NCI-H146 treated with DMSO at 0.1 percent for 48 hours (cell line): ENCODE measurements around the gene KLRC3.
"Not testable (repeated sequence)": the region's sequence is repeated elsewhere in the genome, so short reads cannot be mapped to it uniquely, and the experiment has no call there.

Source experiments
- DNase-seq: peaks from one replicate; lab custom pipeline; 2025; ENCODE audit not compliant: unreplicated experiment; lab: John Stamatoyannopoulos, UW

The KLRC3 gene

GRCh38 chr12:10420334-10420733 is at the start of gene KLRC3:
TSS of gene KLRC3 (minus strand) at chr12:10420595. CDS start at chr12:10420550, 45 bp downstream.
- DNase-seq = not testable (repeated sequence)

DNA sequence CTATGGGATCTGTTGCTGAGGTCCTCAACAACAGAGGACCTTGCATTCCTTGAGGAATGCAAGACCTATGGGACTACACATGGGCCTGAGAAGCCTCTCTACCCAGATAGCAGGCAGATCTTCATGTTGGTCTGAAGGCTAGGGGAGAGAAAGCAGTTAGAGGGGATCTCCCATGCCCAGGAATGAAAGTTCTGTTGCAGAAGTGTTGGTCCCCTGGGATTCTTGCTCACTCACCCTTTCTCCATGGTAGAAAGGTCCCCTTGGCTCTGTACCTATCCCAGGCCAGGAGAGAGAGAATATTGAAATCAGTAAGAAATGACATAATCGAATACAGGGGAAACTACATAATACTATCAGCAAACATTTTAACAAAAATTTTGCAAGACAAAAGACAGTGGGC is 49.3 kb upstream of the KLRC3 start:
- no peak for DNase-seq

DNA sequence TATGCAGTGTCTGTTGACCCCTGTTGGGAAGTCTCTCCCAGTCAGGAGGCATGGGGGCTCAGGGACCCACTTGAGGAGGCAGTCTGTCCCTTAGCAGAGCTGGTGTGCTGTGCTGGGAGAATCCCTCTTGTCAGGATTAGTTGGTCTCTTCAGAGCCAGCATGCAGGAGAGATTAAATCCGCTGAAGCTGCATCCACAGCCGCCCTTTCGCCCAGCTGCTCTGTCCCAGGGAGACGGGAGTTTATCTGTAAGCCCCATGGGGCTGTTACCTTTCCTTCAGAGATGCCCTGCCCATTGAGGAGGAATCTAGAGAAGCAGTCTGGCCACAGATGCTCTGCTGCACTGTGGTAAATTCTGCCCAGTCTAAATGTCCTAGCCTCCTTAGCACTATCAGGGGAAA is 45.9 kb upstream of the KLRC3 start:
- DNase-seq = no peak

- DNase-seq = no peak
These were observed 37.4 kb upstream of the KLRC3 start for GRCh38 chr12:10457760-10458159.

GRCh38 chr12:10456856-10457255 is 36.5 kb upstream of the KLRC3 start:
- DNase-seq = no peak

DNA sequence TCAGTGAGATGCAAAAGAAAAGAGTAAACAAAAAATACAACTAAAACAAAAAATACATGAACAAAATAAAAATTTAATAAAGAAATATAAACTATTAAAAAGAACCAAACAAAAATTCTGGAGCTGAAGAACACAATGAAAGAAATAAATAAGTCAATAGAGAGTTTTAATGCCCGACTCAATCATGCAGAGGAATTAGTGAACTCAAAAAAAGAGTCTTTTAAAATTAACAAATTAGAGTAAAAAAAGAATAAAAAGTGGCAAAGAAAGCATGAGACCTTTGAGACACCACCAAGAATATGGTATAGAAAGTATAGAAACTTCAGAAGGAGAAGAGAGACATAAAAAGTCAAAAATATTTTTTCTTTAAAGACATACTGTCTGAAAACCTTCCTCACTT is 35.4 kb upstream of the KLRC3 start:
- no peak for DNase-seq

DNA sequence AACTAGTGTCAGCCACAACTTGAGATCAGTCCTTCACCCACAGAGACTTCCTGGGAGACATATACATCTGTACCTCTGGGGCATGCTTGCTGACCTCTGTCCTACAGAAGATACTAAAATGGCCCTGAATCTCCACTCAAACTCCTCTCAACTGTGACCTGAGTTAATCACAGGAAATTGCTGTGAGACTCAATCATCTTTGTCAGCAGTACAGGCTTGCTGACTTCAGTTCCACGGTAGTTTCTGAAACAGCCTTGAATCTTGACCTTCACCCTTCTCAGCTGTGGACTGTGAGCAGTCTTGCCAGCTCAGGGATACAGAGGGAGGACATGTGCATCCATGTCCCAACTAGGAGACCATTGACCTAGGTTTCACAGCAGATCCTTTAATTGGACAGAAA is 34.1 kb upstream of the KLRC3 start:
- no peak for DNase-seq

- no peak for DNase-seq
These were observed 32.8 kb upstream of the KLRC3 start, which contains the start of gene KLRC1 for GRCh38 chr12:10453156-10453555. TSS of gene KLRC1 (minus strand) at chr12:10453377. CDS start at chr12:10451156, 2,221 bp downstream.

GRCh38 chr12:10448236-10448635 is 27.8 kb upstream of the KLRC3 start:
- DNase-seq = no peak

- DNase-seq = not testable (repeated sequence)
These were observed 25.7 kb upstream of the KLRC3 start for GRCh38 chr12:10446052-10446451.

- not testable (repeated sequence) for DNase-seq
These were observed 20.7 kb upstream of the KLRC3 start for GRCh38 chr12:10441144-10441543.

DNA sequence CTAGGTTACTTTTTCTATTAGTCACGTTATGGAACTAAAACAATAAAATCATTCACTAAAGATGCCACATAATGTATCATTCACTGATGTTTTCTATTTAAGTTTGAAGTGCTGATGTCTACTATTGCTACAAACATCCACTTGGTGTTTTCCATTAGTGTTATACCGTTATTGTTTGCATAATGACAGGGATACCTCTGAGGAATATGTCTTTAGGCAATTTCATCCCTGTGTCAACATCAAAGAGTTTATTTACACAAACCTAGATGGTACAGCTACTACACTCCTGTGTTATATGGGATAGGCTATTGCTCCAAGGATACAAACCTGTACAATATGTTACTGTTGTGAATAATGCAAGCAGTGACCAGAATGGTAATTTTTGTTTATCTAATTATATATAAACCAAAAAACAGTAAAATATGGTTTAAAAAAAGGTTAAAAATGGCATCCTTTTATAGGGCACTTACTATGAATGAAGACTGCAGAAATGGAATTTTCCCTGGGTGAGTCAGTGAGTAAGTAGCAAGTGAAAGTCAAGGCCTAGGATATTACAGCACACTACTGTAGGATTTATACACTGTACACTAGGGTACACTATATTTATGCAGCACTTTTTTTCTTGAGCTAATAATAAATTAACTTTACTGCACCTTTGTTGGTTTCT is 19.3 kb upstream of the KLRC3 start:
- DNase-seq = peak; percentile 87

DNA sequence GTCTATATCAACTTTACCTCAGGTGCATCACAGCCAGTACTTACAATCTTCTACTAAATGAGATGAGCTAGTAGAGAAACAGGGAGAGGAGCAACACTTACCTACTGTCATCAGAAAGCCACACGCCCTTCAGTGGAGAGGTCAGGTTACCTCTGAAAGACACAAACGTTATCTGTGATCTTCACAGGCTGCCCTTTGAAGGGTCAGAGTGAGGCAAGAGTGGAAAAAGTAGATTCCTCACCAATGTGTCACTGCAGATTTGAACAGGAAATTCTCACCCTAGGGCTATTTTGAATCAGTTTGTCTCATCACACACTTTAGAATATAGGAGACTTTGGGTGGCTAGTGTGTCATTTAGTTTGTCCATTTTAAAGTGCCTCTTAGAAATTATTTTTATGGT is 17.2 kb upstream of the KLRC3 start:
- not testable (repeated sequence) for DNase-seq

- DNase-seq = peak; percentile 64
These were observed 15.4 kb upstream of the KLRC3 start, which contains the start of gene KLRC2 for GRCh38 chr12:10435816-10436215. TSS of gene KLRC2 (minus strand) at chr12:10436010. CDS start at chr12:10435986, 24 bp downstream.

GRCh38 chr12:10430623-10431022 is 10.2 kb upstream of the KLRC3 start:
- not testable (repeated sequence) for DNase-seq

DNA sequence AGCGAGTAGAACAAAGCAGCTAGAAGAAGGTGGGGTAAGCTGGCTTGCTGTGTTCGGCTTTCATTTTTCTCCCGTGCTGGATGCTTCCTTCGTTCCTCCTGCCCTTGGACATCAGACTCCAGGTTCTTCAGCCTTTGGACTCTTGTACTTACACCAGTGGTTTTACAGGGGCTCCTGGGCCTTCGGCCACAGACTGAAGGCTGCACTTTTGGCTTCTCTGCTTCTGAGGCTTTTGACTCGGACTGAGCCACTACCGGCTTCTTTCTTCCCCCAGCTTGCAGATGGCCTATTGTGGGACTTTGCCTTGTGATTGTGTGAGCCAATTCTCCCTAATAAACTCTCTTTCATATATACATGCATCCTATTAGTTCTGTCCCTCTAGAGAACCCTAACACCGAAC is 5.5 kb upstream of the KLRC3 start:
- DNase-seq = not testable (repeated sequence)

DNA sequence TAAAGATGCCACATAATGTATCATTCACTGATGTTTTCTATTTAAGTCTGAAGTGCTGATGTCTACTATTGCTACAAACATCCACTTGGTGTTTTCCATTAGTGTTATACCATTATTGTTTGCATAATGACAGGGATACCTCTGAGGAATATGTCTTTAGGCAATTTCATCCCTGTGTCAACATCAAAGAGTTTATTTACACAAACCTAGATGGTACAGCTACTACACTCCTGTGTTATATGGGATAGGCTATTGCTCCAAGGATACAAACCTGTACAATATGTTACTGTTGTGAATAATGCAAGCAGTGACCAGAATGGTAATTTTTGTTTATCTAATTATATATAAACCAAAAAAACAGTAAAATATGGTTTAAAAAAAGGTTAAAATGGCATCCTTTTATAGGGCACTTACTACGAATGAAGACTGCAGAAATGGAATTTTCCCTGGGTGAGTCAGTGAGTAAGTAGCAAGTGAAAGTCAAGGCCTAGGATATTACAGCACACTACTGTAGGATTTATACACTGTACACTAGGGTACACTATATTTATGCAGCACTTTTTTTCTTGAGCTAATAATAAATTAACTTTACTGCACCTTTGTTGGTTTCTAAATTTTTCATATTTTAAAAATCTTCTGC is 4.0 kb upstream of the KLRC3 start:
- peak; percentile 35 for DNase-seq

- DNase-seq = not testable (repeated sequence)
These were observed 1.8 kb upstream of the KLRC3 start for GRCh38 chr12:10422159-10422558.

DNA sequence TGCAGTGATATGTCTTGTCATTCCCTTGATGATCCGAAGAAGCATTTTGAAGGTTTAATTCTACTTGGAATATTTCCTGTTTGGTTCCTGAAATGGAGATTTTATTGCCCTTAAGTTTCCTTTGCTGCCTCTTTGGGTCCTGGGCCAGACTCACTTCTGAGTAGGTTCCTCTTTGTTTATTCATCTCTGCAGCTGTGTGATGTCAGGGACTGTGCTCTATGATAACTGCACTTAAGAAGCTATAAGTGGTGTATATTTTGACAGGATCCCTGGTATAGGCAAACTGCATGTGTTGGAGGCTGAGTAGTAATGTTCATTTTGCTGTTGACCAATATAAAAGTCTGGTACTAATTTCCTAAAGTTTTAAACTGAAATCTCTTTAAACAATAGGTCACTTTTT is 11.0 kb downstream of the KLRC3 start, which contains the start of gene KLRC4:
TSS of gene KLRC4 (minus strand) at position 366 of the 400 bp plus-strand sequence. CDS start at position 184, 182 bp downstream.
- peak; percentile 56 for DNase-seq

DNA sequence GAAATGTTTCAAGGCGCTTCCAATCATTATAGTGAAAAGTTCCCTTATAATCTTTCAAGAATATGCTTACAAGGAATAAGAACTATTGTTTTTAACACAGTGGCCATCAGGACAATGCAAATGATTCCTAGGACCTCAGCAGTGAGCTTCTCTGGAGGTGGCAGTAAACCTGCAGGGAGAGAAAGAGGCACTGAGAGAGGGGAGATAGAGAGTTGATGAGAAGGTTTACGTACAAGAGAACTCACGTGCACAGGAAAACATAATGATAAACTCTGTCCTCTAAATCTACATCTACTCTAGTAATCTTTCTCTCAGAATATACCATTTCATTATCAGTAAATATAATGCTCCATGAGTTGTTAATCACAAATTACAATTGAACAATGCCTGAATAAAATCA is 11.6 kb downstream of the KLRC3 start:
- DNase-seq = no peak

- no peak for DNase-seq
These were observed 13.7 kb downstream of the KLRC3 start for GRCh38 chr12:10406725-10407124.

- no peak for DNase-seq
These were observed 15.1 kb downstream of the KLRC3 start for GRCh38 chr12:10405294-10405693.
